HG03520 (cell line): ENCODE results near the gene MAMDC2.

Experiments used
- ATAC-seq: cut with Tn5 transposase; IDR thresholded peaks from one replicate; pipeline ENCODE4 v1.9.1; 2021; ENCODE audit warnings: mild to moderate bottlenecking, moderate library complexity; ENCODE audit not compliant: unreplicated experiment

MAMDC2 gene, protein sequence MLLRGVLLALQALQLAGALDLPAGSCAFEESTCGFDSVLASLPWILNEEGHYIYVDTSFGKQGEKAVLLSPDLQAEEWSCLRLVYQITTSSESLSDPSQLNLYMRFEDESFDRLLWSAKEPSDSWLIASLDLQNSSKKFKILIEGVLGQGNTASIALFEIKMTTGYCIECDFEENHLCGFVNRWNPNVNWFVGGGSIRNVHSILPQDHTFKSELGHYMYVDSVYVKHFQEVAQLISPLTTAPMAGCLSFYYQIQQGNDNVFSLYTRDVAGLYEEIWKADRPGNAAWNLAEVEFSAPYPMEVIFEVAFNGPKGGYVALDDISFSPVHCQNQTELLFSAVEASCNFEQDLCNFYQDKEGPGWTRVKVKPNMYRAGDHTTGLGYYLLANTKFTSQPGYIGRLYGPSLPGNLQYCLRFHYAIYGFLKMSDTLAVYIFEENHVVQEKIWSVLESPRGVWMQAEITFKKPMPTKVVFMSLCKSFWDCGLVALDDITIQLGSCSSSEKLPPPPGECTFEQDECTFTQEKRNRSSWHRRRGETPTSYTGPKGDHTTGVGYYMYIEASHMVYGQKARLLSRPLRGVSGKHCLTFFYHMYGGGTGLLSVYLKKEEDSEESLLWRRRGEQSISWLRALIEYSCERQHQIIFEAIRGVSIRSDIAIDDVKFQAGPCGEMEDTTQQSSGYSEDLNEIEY

DNA sequence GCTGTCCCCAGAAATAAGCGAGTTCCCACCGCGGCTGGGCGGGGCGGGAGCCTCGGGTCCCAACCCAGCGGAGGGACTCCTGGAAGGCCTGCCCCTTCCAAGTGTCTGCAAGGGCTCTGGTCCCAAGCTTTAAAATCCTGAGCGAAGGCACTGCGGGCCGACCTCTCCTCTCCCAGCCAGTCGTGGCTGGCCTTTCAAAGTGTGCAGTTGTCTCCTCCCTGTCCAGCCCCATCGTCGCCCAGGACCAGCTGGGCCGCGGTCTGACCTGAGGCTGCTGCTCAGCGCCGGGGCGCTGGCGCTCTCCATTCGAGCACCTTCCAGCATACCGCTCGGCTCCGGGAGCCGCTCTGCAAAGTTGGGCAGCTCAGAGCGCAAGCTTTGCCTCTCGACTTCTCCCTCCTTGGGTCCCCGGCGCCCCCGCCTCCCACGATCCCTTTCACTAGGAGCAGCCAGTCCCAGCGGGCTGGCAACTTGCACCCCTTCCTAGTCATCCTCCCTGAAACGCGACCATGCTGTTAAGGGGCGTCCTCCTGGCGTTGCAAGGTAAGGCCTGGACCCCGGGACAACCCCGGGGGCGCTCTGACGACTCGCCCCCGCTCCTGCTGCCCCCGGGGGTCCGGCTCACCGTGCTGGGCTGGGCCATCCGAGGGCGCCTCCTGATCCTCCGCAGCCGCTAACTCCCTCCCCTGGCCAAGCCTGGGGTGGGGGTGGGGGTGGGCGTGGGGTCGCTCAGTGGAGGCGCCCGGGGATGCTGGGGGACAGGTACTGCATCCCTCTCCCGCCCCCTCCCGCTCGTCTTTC is at the start of gene MAMDC2:
Gene MAMDC2 (plus strand): TSS at position 160 of the 801 bp plus-strand sequence. CDS start 350 bp downstream, at position 510.
- ATAC-seq = no peak

DNA sequence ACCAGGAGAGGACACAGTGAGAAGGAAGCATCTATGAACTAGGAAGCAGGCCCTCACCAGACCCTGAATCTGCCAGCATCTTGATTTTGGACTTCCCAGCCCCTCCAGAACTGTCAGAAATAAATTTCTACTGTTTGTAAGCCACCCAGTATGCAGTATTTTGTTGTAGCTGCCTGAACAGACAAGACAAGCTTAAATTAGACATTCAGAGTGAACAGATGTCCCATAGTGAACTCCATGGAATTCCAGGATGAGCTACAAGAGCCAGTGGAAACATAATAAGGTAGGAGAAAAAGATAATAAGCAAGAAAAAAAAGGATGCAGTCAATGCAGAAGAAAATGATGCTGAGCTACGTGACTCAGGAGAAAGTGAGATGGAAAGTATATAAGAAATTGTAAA is 47.8 kb upstream of the MAMDC2 start:
- no peak for ATAC-seq

DNA sequence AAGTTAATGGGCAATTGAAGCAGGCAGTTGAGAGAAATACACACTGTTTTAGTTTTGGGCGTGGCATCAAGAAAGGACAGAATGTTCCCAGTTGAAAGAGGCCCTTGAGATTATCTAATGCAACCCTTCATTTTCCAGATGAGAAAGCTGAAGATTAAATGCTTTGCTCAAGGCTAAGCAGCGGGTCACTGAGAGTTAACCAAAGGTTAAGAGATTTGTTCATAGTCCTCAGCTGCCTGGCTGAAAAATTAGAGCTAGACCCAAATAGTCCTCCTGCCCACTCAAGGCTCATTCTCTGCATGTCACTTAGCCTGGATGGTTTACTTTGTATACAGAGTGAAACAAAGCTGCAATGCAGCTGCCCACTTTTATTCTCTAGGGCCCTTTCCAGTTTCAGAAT is 46.7 kb upstream of the MAMDC2 start:
- ATAC-seq = no peak

DNA sequence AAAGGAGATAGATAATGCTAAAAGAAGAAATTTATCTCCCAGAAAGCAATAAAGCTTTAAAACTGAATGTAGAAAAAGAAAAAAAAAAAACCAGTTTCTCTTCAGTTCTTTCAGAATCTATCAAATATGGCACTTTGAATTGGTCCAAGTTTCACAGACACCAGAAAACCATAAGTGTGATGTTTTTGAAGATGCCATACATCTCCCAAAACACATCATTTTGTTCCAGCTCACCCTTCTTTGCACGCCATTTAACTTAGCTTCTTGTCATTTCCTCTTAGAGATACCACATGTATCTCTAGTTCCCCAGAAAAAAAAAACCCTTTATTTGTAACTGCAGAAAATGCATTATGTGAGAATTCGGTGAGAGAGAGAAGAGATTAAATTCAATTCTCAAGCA is 46.1 kb upstream of the MAMDC2 start:
- ATAC-seq = no peak

DNA sequence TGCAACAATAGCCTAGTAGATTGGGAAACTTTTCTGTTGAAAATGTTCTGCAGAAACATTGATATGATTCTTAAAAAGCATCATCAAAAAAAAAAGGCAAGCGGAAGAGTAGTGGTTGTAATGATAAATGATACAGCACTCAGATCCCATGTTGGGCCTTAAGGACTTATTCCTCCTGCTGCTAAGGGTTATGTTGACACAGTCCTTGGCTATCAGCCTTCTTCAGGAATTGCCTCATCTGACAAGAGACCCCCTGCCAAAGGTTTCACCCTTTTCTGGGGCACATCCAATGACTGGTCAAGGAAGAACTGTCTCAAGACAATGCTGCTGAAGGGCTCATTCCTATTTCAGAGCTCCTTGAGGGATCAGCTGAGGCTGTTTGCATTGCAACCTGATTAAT is 44.3 kb upstream of the MAMDC2 start:
- no peak for ATAC-seq

DNA sequence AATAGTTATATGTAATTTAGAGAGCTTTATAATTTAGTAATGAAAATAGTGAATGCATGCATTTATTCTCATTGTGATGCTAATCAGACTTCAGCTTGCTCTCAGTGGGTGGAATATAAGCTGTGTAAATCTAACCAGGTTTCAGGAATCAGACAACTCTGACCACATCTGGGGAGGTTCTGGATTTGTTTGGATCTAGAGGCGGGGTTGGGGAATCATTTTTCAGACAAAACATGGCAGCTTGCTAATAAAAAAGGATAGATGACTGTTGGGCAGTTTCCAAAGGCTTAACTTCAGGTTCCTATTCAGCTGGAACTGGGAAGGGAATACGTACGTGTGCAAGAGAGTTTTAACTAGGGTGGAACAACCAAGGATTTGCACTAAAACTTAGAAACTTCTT is 43.2 kb upstream of the MAMDC2 start:
- no peak for ATAC-seq

DNA sequence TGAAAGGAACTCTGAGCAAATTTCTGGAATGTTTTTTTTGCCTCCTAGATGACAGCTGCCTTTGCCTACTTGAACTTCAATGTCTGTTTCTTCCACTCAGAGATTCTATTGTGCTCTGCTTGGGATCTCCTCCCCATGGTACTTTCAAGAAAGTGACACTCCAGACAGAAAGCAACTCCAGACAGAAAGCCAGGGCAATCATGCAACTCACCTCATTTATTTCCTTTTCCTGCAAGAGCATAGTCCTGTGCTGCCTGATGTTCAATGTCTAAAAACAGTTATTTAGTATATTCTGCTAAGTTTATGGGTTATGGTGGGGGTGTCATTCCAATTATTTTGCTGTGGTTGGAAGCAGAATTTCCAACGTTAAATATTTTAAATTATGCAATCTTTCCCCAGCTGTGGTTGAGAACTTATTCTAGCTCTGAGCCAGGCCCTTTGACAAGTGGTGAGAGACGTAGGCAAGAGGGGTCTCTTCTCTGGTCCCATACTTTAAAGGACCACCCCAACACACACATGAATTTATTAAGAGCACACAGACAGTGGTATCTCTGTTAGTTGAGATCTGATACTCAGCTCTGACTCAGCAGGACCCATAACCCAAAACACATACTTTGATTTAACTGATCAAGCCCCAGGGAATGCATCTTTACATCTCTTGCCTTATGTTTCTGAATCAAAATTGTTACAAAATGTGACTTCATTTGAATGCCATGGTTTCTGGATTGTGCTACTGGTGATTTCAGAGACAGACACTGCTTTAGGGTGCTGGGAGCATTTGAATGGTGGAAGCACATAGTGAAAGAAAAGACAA is 39.5 kb upstream of the MAMDC2 start:
- ATAC-seq = no peak

DNA sequence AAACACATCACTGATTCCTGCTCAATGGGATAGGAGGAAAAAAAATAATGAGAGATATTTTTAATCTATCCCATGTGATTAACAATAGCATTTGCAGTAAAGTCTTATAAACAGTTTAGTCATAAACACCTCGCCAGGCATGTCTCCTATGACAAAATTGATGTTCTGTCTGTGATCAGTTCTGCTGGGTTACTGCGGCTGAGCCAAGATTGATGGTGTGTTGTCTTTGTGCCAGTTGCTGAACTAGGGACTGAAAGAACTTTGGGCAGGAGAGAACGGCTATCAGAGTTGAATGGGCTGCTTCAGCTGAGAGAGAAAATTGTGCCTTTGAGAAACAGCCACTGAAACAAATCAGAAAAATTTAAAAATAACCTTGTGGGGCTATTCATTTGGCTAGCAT is 37.3 kb upstream of the MAMDC2 start:
- no peak for ATAC-seq

DNA sequence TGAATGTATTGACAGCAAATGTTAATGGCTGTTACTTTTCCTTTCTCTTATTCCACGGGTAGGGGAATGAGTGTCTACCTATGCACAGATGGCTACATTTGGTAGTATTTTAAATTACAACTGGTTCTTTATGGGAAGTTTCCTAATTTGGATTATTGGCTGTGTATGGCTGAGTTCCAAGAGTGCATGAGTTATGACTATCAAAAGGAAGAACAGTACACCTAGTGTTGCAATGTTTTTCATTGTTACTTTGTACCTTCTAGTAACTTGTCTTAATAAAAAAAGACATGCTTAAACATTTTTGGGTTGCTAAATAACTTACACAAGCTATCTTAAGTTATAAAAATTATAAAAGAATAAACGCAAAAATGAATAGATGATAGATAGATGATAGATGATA is 35.8 kb upstream of the MAMDC2 start:
- ATAC-seq = no peak

DNA sequence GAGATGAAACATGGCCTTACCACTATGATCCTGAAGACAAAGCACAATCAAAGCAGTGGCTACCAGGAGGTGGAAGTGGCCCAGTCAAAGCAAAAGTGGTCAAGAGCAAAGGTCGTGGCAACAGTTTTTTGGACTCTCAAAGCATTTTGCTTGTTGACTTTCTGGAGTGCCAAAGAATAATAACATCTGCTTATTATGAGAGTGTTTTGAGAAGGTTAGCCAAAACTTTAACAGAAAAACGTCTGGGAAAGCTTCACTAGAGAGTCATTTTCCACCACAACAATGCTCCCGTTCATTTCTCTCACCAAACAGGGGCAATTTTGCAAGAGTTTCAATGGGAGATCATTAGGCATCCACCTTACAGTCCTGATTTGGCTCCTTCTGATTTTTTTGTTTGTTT is 33.6 kb upstream of the MAMDC2 start:
- ATAC-seq = no peak

DNA sequence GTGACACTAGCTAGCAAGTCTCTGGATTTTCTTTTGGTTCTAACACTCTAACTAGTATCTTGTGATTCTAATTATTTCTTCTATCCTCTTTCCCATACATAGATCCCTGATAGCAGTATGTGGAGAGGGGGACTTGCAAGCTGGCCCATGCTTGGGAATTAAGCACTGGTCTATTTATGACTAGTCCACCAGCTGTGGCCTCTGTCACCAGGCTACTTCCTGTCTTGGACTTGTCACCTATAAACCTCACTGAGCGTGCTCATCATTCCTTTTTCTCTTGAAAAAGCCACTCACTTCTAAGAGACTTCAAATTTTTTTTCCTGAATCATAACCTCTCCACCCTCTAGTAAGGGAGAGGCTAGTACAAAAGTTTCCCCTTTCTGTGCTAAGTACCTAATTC is 32.3 kb upstream of the MAMDC2 start:
- ATAC-seq = no peak

DNA sequence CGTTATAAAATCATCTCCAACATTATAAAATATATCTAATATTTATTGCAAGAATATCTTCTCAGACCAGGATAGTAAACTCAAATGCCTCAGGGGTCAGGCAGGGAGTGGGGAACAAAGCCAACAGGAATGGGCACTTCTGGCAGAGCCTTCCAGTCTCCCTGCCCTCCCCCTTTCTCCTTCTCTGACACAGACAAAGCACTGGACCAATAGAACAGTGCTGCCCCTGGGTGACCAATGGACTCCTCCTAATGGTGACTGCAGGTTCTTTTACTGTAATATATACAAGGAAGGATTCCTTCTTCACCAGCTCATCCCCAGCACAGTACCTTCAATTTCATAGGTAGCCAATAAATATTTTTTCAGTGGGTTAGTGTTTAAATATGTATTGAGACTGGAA is 31.1 kb upstream of the MAMDC2 start:
- no peak for ATAC-seq

DNA sequence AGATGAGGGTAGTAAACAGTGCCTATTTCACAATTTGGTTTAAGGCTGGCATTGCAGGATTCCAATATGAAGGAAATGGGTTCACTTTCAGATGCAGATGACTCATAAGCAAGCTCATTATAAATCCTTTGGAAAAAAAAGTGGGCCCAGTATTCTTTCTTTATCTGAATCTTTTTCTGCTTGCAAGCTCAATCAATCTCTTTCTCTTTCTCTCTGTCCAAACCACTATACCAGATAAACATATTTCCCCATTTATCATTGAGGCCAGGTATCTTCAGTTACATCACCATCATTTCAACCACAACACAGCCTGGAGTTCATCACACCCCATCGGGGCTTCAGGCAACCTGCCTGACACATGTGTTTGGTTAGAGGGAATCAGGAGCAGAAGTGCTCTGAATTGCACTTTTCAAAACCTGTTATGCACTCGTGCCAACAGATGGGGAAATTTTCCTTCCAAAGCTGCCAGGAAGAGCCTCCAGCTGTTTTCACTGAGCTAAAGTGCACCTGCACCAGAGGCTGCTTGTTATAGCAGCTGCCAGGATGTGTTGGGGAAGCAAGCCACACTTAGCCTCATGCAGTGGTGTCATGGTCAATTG is 30.0 kb upstream of the MAMDC2 start:
- no peak for ATAC-seq

DNA sequence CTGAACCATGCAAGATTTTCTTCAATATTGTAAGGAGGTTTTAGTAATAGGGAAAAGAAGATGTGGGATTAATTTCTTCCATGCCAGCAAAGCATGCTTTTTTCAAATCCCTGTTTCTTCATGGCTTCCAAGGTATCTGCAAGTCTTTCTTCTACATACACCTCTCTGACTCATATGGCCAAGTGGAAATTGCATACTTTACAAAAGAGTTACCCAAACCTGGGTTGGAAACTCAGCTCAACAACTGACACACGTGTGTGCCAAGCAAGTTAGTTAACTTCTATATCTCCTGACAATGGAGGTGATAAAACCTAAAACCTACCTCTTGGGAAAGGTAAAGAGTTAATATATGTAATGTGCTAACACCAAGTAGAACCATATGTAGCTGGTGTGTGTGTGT is 28.5 kb upstream of the MAMDC2 start:
- no peak for ATAC-seq

DNA sequence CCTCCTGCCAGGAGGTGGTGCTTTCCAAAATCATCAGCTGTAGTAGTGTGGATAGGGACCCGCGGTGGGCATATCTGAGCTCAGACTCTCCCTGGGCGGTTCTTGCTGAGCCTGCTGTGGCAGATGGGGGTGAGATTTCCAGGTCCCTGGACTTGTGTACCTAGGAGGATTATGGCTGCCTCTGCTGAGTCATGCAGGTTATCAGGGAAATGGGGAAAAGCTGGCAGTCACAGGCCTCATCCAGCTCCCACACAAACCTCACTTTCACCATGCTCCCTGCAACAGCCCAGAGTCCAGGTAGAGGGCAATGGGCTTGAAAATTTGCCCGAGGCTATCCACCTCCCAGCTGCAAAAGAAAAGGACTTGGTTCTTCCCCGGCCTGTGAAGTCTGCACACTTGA is 23.4 kb upstream of the MAMDC2 start:
- ATAC-seq = no peak

DNA sequence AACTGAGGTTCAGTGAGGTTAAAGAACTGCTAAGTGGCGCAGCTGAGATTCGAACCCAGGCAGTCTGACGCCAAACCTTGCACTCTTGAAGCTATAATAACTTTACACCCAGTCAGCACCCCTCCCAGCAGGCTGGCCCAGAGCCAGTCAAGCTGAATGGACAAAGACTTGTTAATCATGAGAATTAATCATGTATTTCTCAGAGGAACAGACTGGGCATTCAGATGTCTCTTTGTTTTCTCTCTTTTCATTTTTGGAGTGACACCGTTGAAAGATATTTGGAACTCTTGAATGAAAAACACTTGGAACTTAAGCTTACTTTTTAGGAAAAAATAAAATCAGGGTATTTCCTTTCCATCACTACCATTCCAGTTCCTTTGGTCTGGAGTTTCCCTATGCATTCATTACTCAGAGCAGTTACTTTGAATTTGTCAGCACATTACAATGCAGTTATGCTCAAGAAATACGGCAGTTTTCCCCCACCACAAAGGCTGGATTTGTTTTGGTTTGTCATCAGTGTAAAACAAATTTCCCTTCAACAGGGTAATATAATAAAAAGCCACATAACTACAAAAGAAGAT is 22.6 kb upstream of the MAMDC2 start:
- no peak for ATAC-seq

DNA sequence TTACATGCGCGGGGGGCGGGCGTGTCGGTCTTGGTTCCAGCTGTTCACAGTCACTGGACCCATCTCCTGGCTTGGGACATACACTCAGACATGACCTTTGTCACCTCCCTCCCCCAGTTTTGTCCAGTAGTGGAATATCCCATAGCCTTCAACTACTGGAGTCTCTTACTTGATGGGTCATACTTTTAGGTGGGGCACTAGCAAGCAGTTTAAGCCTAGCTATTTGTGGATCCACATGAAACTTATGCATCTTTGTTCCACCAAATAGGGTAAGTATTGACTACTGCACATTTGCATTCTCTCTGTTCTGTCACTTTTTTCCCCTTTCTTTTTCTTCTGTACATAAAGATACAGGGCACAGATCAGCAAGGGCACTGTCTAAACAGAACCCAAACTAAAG is 15.4 kb upstream of the MAMDC2 start:
- ATAC-seq = no peak

DNA sequence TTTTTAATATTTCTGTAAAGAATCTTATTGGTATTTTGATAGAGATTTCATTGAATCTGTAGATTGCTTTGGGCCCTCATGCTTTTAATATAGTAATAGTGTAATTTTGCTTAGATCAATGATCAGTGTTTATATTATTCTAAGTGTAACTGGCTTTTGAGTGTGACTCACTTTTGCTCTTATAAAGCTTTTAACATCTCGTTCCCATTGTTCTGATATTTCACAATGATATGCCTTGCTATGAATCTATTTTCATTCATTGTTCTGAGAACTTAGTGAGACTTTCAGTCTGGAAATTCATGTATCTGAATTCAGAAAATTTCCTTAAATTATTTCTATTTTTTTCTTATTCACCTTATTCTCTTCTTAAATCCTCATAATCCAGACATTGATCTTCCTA is 13.5 kb upstream of the MAMDC2 start:
- no peak for ATAC-seq

DNA sequence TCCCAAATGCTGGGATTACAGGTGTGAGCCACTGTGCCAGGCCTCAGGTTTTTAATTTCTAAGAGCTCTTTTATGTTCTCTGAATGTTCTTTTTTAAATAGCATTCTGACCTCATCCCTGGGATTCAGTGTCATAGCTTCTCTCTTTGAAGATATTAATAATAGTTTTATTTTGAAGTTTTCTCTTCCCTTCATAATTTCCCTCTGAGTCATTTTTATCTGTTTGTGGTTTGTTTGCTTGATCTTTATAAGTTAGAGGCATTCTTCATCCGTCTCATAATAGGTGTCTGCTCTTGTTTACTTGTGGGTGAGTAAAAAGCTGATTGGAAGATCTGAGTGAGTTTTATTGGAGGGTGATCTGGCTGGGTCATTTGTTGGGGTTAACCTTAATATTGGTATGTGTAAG is 12.5 kb upstream of the MAMDC2 start:
- no peak for ATAC-seq

DNA sequence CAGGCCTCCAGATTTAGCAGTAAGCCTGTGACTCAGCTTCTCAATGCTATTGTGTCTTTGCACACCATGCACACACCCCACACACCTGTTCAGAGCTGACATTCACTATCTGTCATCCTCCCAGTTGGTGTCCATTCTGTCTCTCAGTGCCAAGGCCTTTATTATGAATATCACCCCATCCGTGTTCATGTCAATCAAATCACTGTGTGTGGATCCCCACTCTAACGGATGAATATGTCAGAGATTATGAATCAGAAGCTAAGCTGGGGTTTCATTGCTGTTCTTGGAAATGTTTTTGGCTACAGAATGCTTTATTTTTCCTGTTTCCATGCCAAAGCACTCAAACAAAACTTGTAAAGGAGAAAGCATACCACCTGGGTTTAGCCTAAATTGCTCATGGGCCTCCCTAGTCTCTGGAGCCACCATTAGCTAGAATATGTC is 9.4 kb upstream of the MAMDC2 start:
- ATAC-seq = no peak
